K562 (cell line): Measurements from ENCODE around the gene ASS1. TPM values are rescaled to one million over a fixed set of nuclear protein-coding genes. Genes with fewer than 3 reads are reported as not detected.
A peak's percentile ranks its signal among the peaks of the same experiment; 100 is the strongest.

Experiments
- ATAC-seq: fragments of 200-7000 bp; cut with Tn5 transposase; 3 replicates; pipeline ENCODE4 v1.9.1; 2020; ENCODE audit warnings: moderate library complexity
- BruUV-seq: library from RNA; stranded (reverse); fragments of 400-500 nt; replicated peaks from 2 replicates; lab custom pipeline; 2021; lab: Mats Ljungman, UMichigan
- CTCF ChIA-PET: fragments of 300-600 bp; formaldehyde crosslinking; extraction: SDS; loops from one replicate; lab custom pipeline; 2021; ENCODE audit warnings: low intra/inter-chr PET ratio; lab: Yijun Ruan, JAX
- POLR2A ChIA-PET: fragments of 300-600, 350-650 bp; sonication (Branson Sonifier 250); formaldehyde crosslinking; extraction: SDS; loops from one replicate; lab custom pipeline; 2021; ENCODE audit warnings: antibody characterized with exemption, inconsistent platforms; lab: Yijun Ruan, JAX
- DNase-seq, 4 experiments: peaks; one replicate each; pipeline versions ENCODE4 v3.0.0 to v3.0.0-alpha.2; 2011 to 2018; ENCODE audit warnings: low spot score in 3 of 4, mixed read lengths in 3 of 4; ENCODE audit errors: extremely low read depth in 1 of 4
- FAIRE-seq: peaks from 2 replicates; lab custom pipeline; 2011; peaks lifted over from hg19 to GRCh38; lab: Jason Lieb, UNC
- H2AFZ ChIP-seq: 2 replicates; pipeline ENCODE4 v1.6.0; 2011; ENCODE audit warnings: low read depth, low read length, control low read depth, inconsistent platforms
- H3K27ac ChIP-seq: fragments of 200-600 bp; 3 replicates; pipeline ENCODE4 v1.8.0; 2011; ENCODE audit warnings: low read depth, mild to moderate bottlenecking, control low read depth, inconsistent platforms, low read length, moderate library complexity, mixed read lengths; ENCODE audit errors: extremely low read depth
- H3K27me3 ChIP-seq, 2 experiments: fragments of 300-600 bp in 1 of 2; 2 replicates in 1 of 2; 3 replicates in 1 of 2; pipeline versions ENCODE4 v1.6.0 to v1.8.0; 2011; ENCODE audit warnings: inconsistent platforms in 2 of 2, low read length in 2 of 2, mild to moderate bottlenecking in 1 of 2, mixed read lengths in 1 of 2, moderate library complexity in 1 of 2; ENCODE audit not compliant: control insufficient read depth in 2 of 2, insufficient read depth in 2 of 2
- H3K36me3 ChIP-seq: fragments of 300-600 bp; 3 replicates; pipeline ENCODE4 v1.8.0; 2011; ENCODE audit warnings: mild to moderate bottlenecking, low read length, inconsistent platforms; ENCODE audit not compliant: control insufficient read depth, insufficient read depth
- H3K4me1 ChIP-seq, 2 experiments: fragments of 200-600 bp in 1 of 2; replicated peaks in 1 of 2; 2 replicates in 1 of 2; 3 replicates in 1 of 2; pipeline versions ENCODE4 v1.5.1 to v1.8.0; 2011; ENCODE audit warnings: inconsistent platforms in 2 of 2, low read length in 2 of 2, mild to moderate bottlenecking in 1 of 2, mixed read lengths in 1 of 2, moderate library complexity in 1 of 2; ENCODE audit not compliant: control insufficient read depth in 2 of 2, insufficient read depth in 2 of 2
- H3K4me2 ChIP-seq: 2 replicates; pipeline ENCODE4 v1.6.1; 2011; ENCODE audit warnings: low read length, control low read depth, inconsistent platforms, mixed read lengths; ENCODE audit not compliant: insufficient read depth
- H3K4me3 ChIP-seq: fragments of 200-600 bp; sonication (generic), shearing (Covaris generic); 2 replicates; pipeline ENCODE4 v1.5.1; 2016; ENCODE audit warnings: control low read depth, inconsistent platforms
- H3K79me2 ChIP-seq: fragments of 200-600 bp; 3 replicates; pipeline ENCODE4 v1.8.0; 2011; ENCODE audit warnings: low read length, inconsistent platforms; ENCODE audit not compliant: control insufficient read depth, insufficient read depth
- H3K9ac ChIP-seq, 2 experiments: 2 replicates each; pipeline versions ENCODE4 v1.6.0 to v1.6.1; 2011; ENCODE audit warnings: low read depth in 2 of 2, low read length in 2 of 2, control low read depth in 1 of 2, inconsistent platforms in 1 of 2, mild to moderate bottlenecking in 1 of 2, mixed read lengths in 1 of 2; ENCODE audit not compliant: insufficient read depth in 1 of 2
- H3K9me1 ChIP-seq: one replicate; pipeline ENCODE4 v1.6.0; 2011; ENCODE audit warnings: inconsistent platforms, mild to moderate bottlenecking, low read length, moderate library complexity; ENCODE audit not compliant: control insufficient read depth, insufficient read depth
- H3K9me3 ChIP-seq: replicated peaks from 2 replicates; pipeline ENCODE4 v1.5.1; 2011; ENCODE audit warnings: low read depth, low read length, inconsistent platforms; ENCODE audit not compliant: control insufficient read depth, insufficient read depth
- H4K20me1 ChIP-seq: replicated peaks from 2 replicates; pipeline ENCODE4 v1.6.1; 2011; ENCODE audit warnings: low read length, inconsistent platforms, mixed read lengths; ENCODE audit not compliant: control insufficient read depth, insufficient read depth
- CBX8 ChIP-seq: fragments of 200-600 bp; sonication (generic); IDR thresholded peaks from 2 replicates; pipeline ENCODE4 v1.6.1; 2012; ENCODE audit warnings: borderline replicate concordance, mixed run types, low read depth, mild to moderate bottlenecking, moderate library complexity, mixed read lengths, low read length, control low read depth, inconsistent platforms; ENCODE audit not compliant: poor library complexity, severe bottlenecking; ENCODE audit errors: extremely low read depth
- MCM2 ChIP-seq: fragments of 450-650 bp; IDR thresholded peaks from 2 replicates; pipeline ENCODE4 v1.6.1; 2017; ENCODE audit warnings: low read depth, mild to moderate bottlenecking
- NFIC ChIP-seq: fragments of 450-650 bp; IDR thresholded peaks from 2 replicates; pipeline ENCODE4 v1.6.1; 2017; ENCODE audit warnings: mild to moderate bottlenecking, inconsistent platforms
- TFAM ChIP-seq: fragments of 250-450 bp; sonication (Bioruptor Pico); conservative IDR thresholded peaks from 2 replicates; pipeline ENCODE4 v1.5.0; 2021; ENCODE audit warnings: mild to moderate bottlenecking, moderate library complexity
- ZNF121 ChIP-seq: sonication (generic); formaldehyde crosslinking; conservative IDR thresholded peaks from 2 replicates; pipeline ENCODE4 v1.8.0; 2022; ENCODE audit warnings: missing genetic modification reagents
- WGBS: fragments of 100-300 bp; shearing (Covaris generic); methylation state at CpG from one replicate; pipeline ENCODE4 v1.1.6; 2016; ENCODE audit warnings: low coverage, mixed read lengths; ENCODE audit not compliant: insufficient coverage; ENCODE audit errors: missing lambda C conversion rate; 5-methylcytosine and 5-hydroxymethylcytosine counted together
- in situ Hi-C: fragments of 300-500 bp; cut with MboI; formaldehyde crosslinking; loops from 4 replicates; pipeline ENCODE4 v1.15.0; 2018; ENCODE audit warnings: inconsistent platforms, mixed read lengths
- intact Hi-C: fragments of 100-400 bp; cut with micrococcal nuclease; formaldehyde crosslinking; loops from 2 replicates; pipeline ENCODE4 v1.14.2; 2022
- polyA plus RNA-seq, 8 experiments: library from polyadenylated mRNA; depleted of rRNA in 4 of 8; stranded (reverse) in 5 of 8; unstranded in 3 of 8; fragments of >200 nt; fragmentation: Nextera tagmentation in 2 of 8; fragmentation: Illumina TruSeq in 1 of 8; extraction: Ambion mirVana in 2 of 8; extraction: Trizol in 1 of 8; gene quantifications; 2 replicates each; pipeline versions ENCODE4 v1.2.1 to v1.2.3, GENCODE V29; 2011 to 2014; ENCODE audit warnings: inconsistent platforms in 1 of 8, missing spikeins in 1 of 8
- total RNA-seq, 7 experiments: library from RNA; depleted of rRNA in 6 of 7; stranded (reverse); fragments of >200 nt in 6 of 7; fragmentation: Illumina TruSeq in 2 of 7; extraction: Trizol in 2 of 7; gene quantifications; 2 replicates each; pipeline versions ENCODE4 v1.2.1 to v1.2.3, GENCODE V29; 2011 to 2021; ENCODE audit warnings: low replicate concordance in 1 of 7

The ASS1 gene
- total and polyA plus RNA-seq, 9 of the 15 experiments (the other 6 are each of a cell fraction or from before 2014, with no cell fraction given) = 1.5 to 5.7 (median 3.7) TPM

GRCh38 chr9:130414910-130415746 is 29.6 kb upstream of the ASS1 start:
- no peak overlapping the region for H3K9ac ChIP-seq
- FAIRE-seq (no peak), ATAC-seq (no peak), DNase-seq (no peak)
- H3K9me3 ChIP-seq = no peaks in the 10 kb centered on the region; the same call in 1 of the 2 replicates
- no TSS peak for BruUV-seq
- peaks cover 17 to 60% of the 10 kb centered on the region in 2 experiments for H3K27me3 ChIP-seq
- TF ChIP-seq ZNF121 (CRISPR knock-in tag) (0 out of 2 replicates have a peak, but pooled peaks have one; percentile 22), TFAM (CRISPR knock-in tag) (no peak), CBX8 (no peak), MCM2 (no peak), NFIC (peak; percentile 26; the same call in 1 of the 2 replicates)
- CTCF ChIA-PET = interaction anchor here (0.6 kb wide), 1 partner anchor 74 kb away, joined by 6 read pairs; no protein-coding TSS in a partner anchor
- in situ Hi-C loops (no loop called here), intact Hi-C loops (no loop called here)
- H3K4me3 ChIP-seq = no peak overlapping the region
- no peak overlapping the region for H3K4me2 ChIP-seq
- H3K9me1 ChIP-seq = no peaks in the 10 kb centered on the region
- H2AFZ ChIP-seq = no peak overlapping the region
- 4% methylated on average over 11 of the region's 11 CpGs for WGBS
- H4K20me1 ChIP-seq = no peaks in the 10 kb centered on the region; the same call in 1 of the 2 replicates
- H3K4me1 ChIP-seq = no peaks in the 10 kb centered on the region
- POLR2A ChIA-PET = no interaction called here
- no peak overlapping the region for H3K27ac ChIP-seq
- no peaks in the 10 kb centered on the region for H3K36me3 ChIP-seq
- H3K79me2 ChIP-seq = no peaks in the 10 kb centered on the region
